Fibroblast of skin of back (primary cell): ENCODE data around the gene FNDC11.
"Not testable (repeated sequence)": the region's sequence is repeated elsewhere in the genome, so short reads cannot be mapped to it uniquely, and the experiment has no call there.

Experiments
- DNase-seq: peaks from one replicate; pipeline ENCODE4 v3.0.0-alpha.2; 2013

The FNDC11 gene

GRCh38 chr20:63601679-63602078 lies 47.7 kb downstream of the FNDC11 start:
- DNase-seq, result not testable (repeated sequence)

DNA sequence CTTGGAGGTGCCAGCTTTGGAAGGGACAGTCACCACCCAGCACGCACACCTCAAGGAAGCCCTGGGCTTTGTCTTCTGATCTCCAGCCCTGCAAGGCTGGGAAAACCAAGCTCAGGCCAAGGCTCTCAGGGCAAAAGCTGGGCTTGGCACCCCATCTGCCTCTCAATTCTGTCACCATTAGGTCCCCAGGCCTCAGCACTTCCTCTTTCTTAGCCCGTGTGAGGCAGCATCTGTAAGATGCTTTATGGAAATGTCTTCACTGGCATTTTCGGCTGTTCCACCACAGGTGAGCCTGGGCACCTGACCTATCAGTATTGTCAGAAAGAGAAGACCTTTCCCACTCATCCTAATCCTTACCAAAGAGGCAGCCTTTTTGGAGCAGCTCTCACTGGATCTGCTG lies 48.4 kb downstream of the FNDC11 start:
- DNase-seq, result no peak
